ENCODE measurements around the gene ADAM12.

- TF ChIP-seq, protein P1, sequence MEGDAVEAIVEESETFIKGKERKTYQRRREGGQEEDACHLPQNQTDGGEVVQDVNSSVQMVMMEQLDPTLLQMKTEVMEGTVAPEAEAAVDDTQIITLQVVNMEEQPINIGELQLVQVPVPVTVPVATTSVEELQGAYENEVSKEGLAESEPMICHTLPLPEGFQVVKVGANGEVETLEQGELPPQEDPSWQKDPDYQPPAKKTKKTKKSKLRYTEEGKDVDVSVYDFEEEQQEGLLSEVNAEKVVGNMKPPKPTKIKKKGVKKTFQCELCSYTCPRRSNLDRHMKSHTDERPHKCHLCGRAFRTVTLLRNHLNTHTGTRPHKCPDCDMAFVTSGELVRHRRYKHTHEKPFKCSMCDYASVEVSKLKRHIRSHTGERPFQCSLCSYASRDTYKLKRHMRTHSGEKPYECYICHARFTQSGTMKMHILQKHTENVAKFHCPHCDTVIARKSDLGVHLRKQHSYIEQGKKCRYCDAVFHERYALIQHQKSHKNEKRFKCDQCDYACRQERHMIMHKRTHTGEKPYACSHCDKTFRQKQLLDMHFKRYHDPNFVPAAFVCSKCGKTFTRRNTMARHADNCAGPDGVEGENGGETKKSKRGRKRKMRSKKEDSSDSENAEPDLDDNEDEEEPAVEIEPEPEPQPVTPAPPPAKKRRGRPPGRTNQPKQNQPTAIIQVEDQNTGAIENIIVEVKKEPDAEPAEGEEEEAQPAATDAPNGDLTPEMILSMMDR (IDR thresholded peaks at IDR 0.05) = no peak
- no peak for TF ChIP-seq POLR2A (IDR thresholded peaks at IDR 0.05)
These were observed 115.8 kb downstream of the ADAM12 start for GRCh38 chr10:126272526-126272925.

All from adrenal gland (tissue), 5 donors.